OCI-LY3 (cell line): ENCODE measurements around the gene CSNK1G2.

Source experiments
- H2AFZ ChIP-seq: fragments of 200-600, 300-600 bp; shearing (Covaris generic); 2 replicates; pipeline ENCODE4 v1.6.0; 2014; ENCODE audit warnings: antibody characterized with exemption, low read depth, low read length
- H3K27ac ChIP-seq: fragments of 200-600, 300-600 bp; sonication (generic); 2 replicates; pipeline ENCODE4 v1.5.1; 2014; ENCODE audit warnings: mild to moderate bottlenecking, low read length, moderate library complexity, mixed read lengths
- H3K27me3 ChIP-seq: fragments of 200-600, 300-600 bp; sonication (generic); 2 replicates; pipeline ENCODE4 v1.6.1; 2014; ENCODE audit warnings: low read depth, low read length, mixed read lengths
- H3K36me3 ChIP-seq: fragments of 200-600, 300-600 bp; sonication (generic); replicated peaks from 2 replicates; pipeline ENCODE3; 2014; ENCODE audit warnings: low read depth, low read length, mixed read lengths
- H3K4me1 ChIP-seq: fragments of 300-600, 200-600 bp; sonication (generic); 2 replicates; pipeline ENCODE4 v1.6.1; 2014; ENCODE audit warnings: low read length, mixed read lengths
- H3K4me2 ChIP-seq: fragments of 200-600, 300-600 bp; sonication (generic); 2 replicates; pipeline ENCODE4 v1.6.1; 2014; ENCODE audit warnings: low read length, mixed read lengths
- H3K4me3 ChIP-seq: fragments of 300-600, 200-600 bp; sonication (generic); 2 replicates; pipeline ENCODE4 v1.5.1; 2014; ENCODE audit warnings: antibody characterized with exemption, mild to moderate bottlenecking, low read length, moderate library complexity
- H3K79me2 ChIP-seq: fragments of 300-600, 200-600 bp; shearing (Covaris generic); 2 replicates; pipeline ENCODE4 v1.6.1; 2014; ENCODE audit warnings: mild to moderate bottlenecking, low read length, mixed read lengths
- H3K9ac ChIP-seq: fragments of 300-600, 200-600 bp; shearing (Covaris generic); 2 replicates; pipeline ENCODE4 v1.6.0; 2014; ENCODE audit warnings: mild to moderate bottlenecking, low read length, moderate library complexity
- H3K9me3 ChIP-seq: fragments of 200-600, 300-600 bp; shearing (Covaris generic); 2 replicates; pipeline ENCODE4 v1.6.1; 2014; ENCODE audit warnings: low read length, mixed read lengths; ENCODE audit not compliant: insufficient read depth
- H4K20me1 ChIP-seq: fragments of 200-600, 300-600 bp; sonication (generic); 2 replicates; pipeline ENCODE4 v1.6.1; 2016; ENCODE audit warnings: low read length, mixed read lengths; ENCODE audit not compliant: insufficient read depth
- CTCF ChIP-seq: fragments of 200-600, 300-600 bp; sonication (generic); IDR thresholded peaks from 2 replicates; pipeline ENCODE4 v1.5.1; 2014; ENCODE audit warnings: antibody characterized with exemption, low read length, low read depth
- EZH2phosphoT487 ChIP-seq: fragments of 200-600 bp; shearing (Covaris generic); IDR thresholded peaks from 2 replicates; pipeline ENCODE4 v1.6.1; 2018; ENCODE audit warnings: antibody characterized with exemption, mixed run types, low read depth

CSNK1G2 gene

GRCh38 chr19:1941146-1942077 is at the start of gene CSNK1G2:
Gene CSNK1G2, plus strand, starts transcription at chr19:1941172. Its CDS starts 28,601 bp downstream, at chr19:1969773.
- Histone ChIP-seq H3K9me3 (no peaks in the 10 kb centered on the region), H3K4me3 (peak within 1 kb of the TSS; percentile 79), H4K20me1 (peaks cover 37% of the 10 kb centered on the region), H3K27me3 (no peaks in the 10 kb centered on the region), H3K9ac (peak within 1 kb of the TSS; percentile 94), H2AFZ (no peak within 1 kb of the TSS; the same call in 1 of the 2 replicates), H3K27ac (peak within 1 kb of the TSS; percentile 84), H3K79me2 (peaks cover 59% of the 10 kb centered on the region), H3K4me1 (peaks cover 16% of the 10 kb centered on the region), H3K4me2 (peak within 1 kb of the TSS; percentile 83), H3K36me3 (peaks cover 2% of the 10 kb centered on the region)
- TF ChIP-seq CTCF (no peak), EZH2phosphoT487 (no peak)

GRCh38 chr19:1893791-1894190 is 47.2 kb upstream of the CSNK1G2 start:
- H3K4me2 ChIP-seq, result no peak overlapping the region
- H3K36me3 ChIP-seq, result no peaks in the 10 kb centered on the region
- H3K27ac ChIP-seq, result no peak overlapping the region
- no peak overlapping the region for H3K4me3 ChIP-seq
- H3K9ac ChIP-seq, result no peak overlapping the region
- peaks cover 18% of the 10 kb centered on the region for H3K4me1 ChIP-seq
- H2AFZ ChIP-seq, result no peak overlapping the region
- no peaks in the 10 kb centered on the region for H3K9me3 ChIP-seq
- no peaks in the 10 kb centered on the region for H4K20me1 ChIP-seq
- H3K27me3 ChIP-seq, result no peaks in the 10 kb centered on the region
- no peaks in the 10 kb centered on the region for H3K79me2 ChIP-seq
- no peak for TF ChIP-seq EZH2phosphoT487
- TF ChIP-seq CTCF, result no peak

- Histone ChIP-seq H3K4me2 (peak overlapping the region; percentile 79; the same call in 1 of the 2 replicates), H2AFZ (no peak overlapping the region), H3K79me2 (no peaks in the 10 kb centered on the region), H4K20me1 (no peaks in the 10 kb centered on the region), H3K27ac (no peak overlapping the region), H3K9me3 (no peaks in the 10 kb centered on the region), H3K9ac (no peak overlapping the region), H3K36me3 (no peaks in the 10 kb centered on the region), H3K4me1 (peaks cover 18% of the 10 kb centered on the region), H3K4me3 (peak overlapping the region; percentile 66), H3K27me3 (no peaks in the 10 kb centered on the region)
- TF ChIP-seq CTCF, result no peak
- no peak for TF ChIP-seq EZH2phosphoT487
Observed at GRCh38 chr19:1896508-1896907, 44.5 kb upstream of the CSNK1G2 start.

- H3K4me1 ChIP-seq, result peaks cover 36% of the 10 kb centered on the region
- no peak overlapping the region for H3K4me3 ChIP-seq
- H2AFZ ChIP-seq, result no peak overlapping the region
- H3K36me3 ChIP-seq, result no peaks in the 10 kb centered on the region
- no peaks in the 10 kb centered on the region for H4K20me1 ChIP-seq
- no peaks in the 10 kb centered on the region for H3K27me3 ChIP-seq
- H3K9ac ChIP-seq, result no peak overlapping the region
- peaks cover 15% of the 10 kb centered on the region for H3K79me2 ChIP-seq
- no peak overlapping the region for H3K4me2 ChIP-seq
- no peak overlapping the region for H3K27ac ChIP-seq
- TF ChIP-seq EZH2phosphoT487 (no peak), CTCF (no peak)
- no peaks in the 10 kb centered on the region for H3K9me3 ChIP-seq
Observed at GRCh38 chr19:1901940-1902404, 39.0 kb upstream of the CSNK1G2 start.
